K562 (cell line): Measurements from ENCODE around the gene ZNF814. TPM values are rescaled to one million over a fixed set of nuclear protein-coding genes. Genes with fewer than 3 reads are reported as not detected.
A peak's percentile ranks its signal among the peaks of the same experiment; 100 is the strongest.
"Not testable (repeated sequence)": the region's sequence is repeated elsewhere in the genome, so short reads cannot be mapped to it uniquely, and the experiment has no call there.

ENCODE experiments used
- ATAC-seq: fragments of 200-7000 bp; cut with Tn5 transposase; 3 replicates; pipeline ENCODE4 v1.9.1; 2020; ENCODE audit warnings: moderate library complexity
- BruUV-seq: library from RNA; stranded (reverse); fragments of 400-500 nt; replicated peaks from 2 replicates; lab custom pipeline; 2021; lab: Mats Ljungman, UMichigan
- CTCF ChIA-PET: fragments of 300-600 bp; formaldehyde crosslinking; extraction: SDS; loops from one replicate; lab custom pipeline; 2021; ENCODE audit warnings: low intra/inter-chr PET ratio; lab: Yijun Ruan, JAX
- POLR2A ChIA-PET: fragments of 300-600, 350-650 bp; sonication (Branson Sonifier 250); formaldehyde crosslinking; extraction: SDS; loops from one replicate; lab custom pipeline; 2021; ENCODE audit warnings: antibody characterized with exemption, inconsistent platforms; lab: Yijun Ruan, JAX
- DNase-seq, 4 experiments: peaks; one replicate each; pipeline versions ENCODE4 v3.0.0 to v3.0.0-alpha.2; 2011 to 2018; ENCODE audit warnings: low spot score in 3 of 4, mixed read lengths in 3 of 4; ENCODE audit errors: extremely low read depth in 1 of 4
- FAIRE-seq: peaks from 2 replicates; lab custom pipeline; 2011; peaks lifted over from hg19 to GRCh38; lab: Jason Lieb, UNC
- H2AFZ ChIP-seq: 2 replicates; pipeline ENCODE4 v1.6.0; 2011; ENCODE audit warnings: low read depth, low read length, control low read depth, inconsistent platforms
- H3K27ac ChIP-seq: fragments of 200-600 bp; 3 replicates; pipeline ENCODE4 v1.8.0; 2011; ENCODE audit warnings: low read depth, mild to moderate bottlenecking, control low read depth, inconsistent platforms, low read length, moderate library complexity, mixed read lengths; ENCODE audit errors: extremely low read depth
- H3K27me3 ChIP-seq, 2 experiments: fragments of 300-600 bp in 1 of 2; 2 replicates in 1 of 2; 3 replicates in 1 of 2; pipeline versions ENCODE4 v1.6.0 to v1.8.0; 2011; ENCODE audit warnings: inconsistent platforms in 2 of 2, low read length in 2 of 2, mild to moderate bottlenecking in 1 of 2, mixed read lengths in 1 of 2, moderate library complexity in 1 of 2; ENCODE audit not compliant: control insufficient read depth in 2 of 2, insufficient read depth in 2 of 2
- H3K36me3 ChIP-seq: fragments of 300-600 bp; 3 replicates; pipeline ENCODE4 v1.8.0; 2011; ENCODE audit warnings: mild to moderate bottlenecking, low read length, inconsistent platforms; ENCODE audit not compliant: control insufficient read depth, insufficient read depth
- H3K4me1 ChIP-seq, 2 experiments: fragments of 200-600 bp in 1 of 2; replicated peaks in 1 of 2; 2 replicates in 1 of 2; 3 replicates in 1 of 2; pipeline versions ENCODE4 v1.5.1 to v1.8.0; 2011; ENCODE audit warnings: inconsistent platforms in 2 of 2, low read length in 2 of 2, mild to moderate bottlenecking in 1 of 2, mixed read lengths in 1 of 2, moderate library complexity in 1 of 2; ENCODE audit not compliant: control insufficient read depth in 2 of 2, insufficient read depth in 2 of 2
- H3K4me2 ChIP-seq: 2 replicates; pipeline ENCODE4 v1.6.1; 2011; ENCODE audit warnings: low read length, control low read depth, inconsistent platforms, mixed read lengths; ENCODE audit not compliant: insufficient read depth
- H3K4me3 ChIP-seq: fragments of 200-600 bp; sonication (generic), shearing (Covaris generic); 2 replicates; pipeline ENCODE4 v1.5.1; 2016; ENCODE audit warnings: control low read depth, inconsistent platforms
- H3K79me2 ChIP-seq: fragments of 200-600 bp; 3 replicates; pipeline ENCODE4 v1.8.0; 2011; ENCODE audit warnings: low read length, inconsistent platforms; ENCODE audit not compliant: control insufficient read depth, insufficient read depth
- H3K9ac ChIP-seq, 2 experiments: 2 replicates each; pipeline versions ENCODE4 v1.6.0 to v1.6.1; 2011; ENCODE audit warnings: low read depth in 2 of 2, low read length in 2 of 2, control low read depth in 1 of 2, inconsistent platforms in 1 of 2, mild to moderate bottlenecking in 1 of 2, mixed read lengths in 1 of 2; ENCODE audit not compliant: insufficient read depth in 1 of 2
- H3K9me1 ChIP-seq: one replicate; pipeline ENCODE4 v1.6.0; 2011; ENCODE audit warnings: inconsistent platforms, mild to moderate bottlenecking, low read length, moderate library complexity; ENCODE audit not compliant: control insufficient read depth, insufficient read depth
- H3K9me3 ChIP-seq: replicated peaks from 2 replicates; pipeline ENCODE4 v1.5.1; 2011; ENCODE audit warnings: low read depth, low read length, inconsistent platforms; ENCODE audit not compliant: control insufficient read depth, insufficient read depth
- H4K20me1 ChIP-seq: replicated peaks from 2 replicates; pipeline ENCODE4 v1.6.1; 2011; ENCODE audit warnings: low read length, inconsistent platforms, mixed read lengths; ENCODE audit not compliant: control insufficient read depth, insufficient read depth
- MAX ChIP-seq: sonication (generic); formaldehyde crosslinking; IDR thresholded peaks from 2 replicates; pipeline ENCODE4 v1.9.0; 2022; ENCODE audit warnings: mild to moderate bottlenecking, missing genetic modification reagents
- MGA ChIP-seq: fragments of 450-650 bp; IDR thresholded peaks from 2 replicates; pipeline ENCODE4 v1.6.1; 2016; ENCODE audit warnings: mild to moderate bottlenecking, moderate library complexity
- ZBTB49 ChIP-seq: sonication (generic); formaldehyde crosslinking; IDR thresholded peaks from 2 replicates; pipeline ENCODE4 v1.8.0; 2022; ENCODE audit warnings: missing genetic modification reagents, mild to moderate bottlenecking, borderline replicate concordance
- WGBS: fragments of 100-300 bp; shearing (Covaris generic); methylation state at CpG from one replicate; pipeline ENCODE4 v1.1.6; 2016; ENCODE audit warnings: low coverage, mixed read lengths; ENCODE audit not compliant: insufficient coverage; ENCODE audit errors: missing lambda C conversion rate; 5-methylcytosine and 5-hydroxymethylcytosine counted together
- in situ Hi-C: fragments of 300-500 bp; cut with MboI; formaldehyde crosslinking; loops from 4 replicates; pipeline ENCODE4 v1.15.0; 2018; ENCODE audit warnings: inconsistent platforms, mixed read lengths
- intact Hi-C: fragments of 100-400 bp; cut with micrococcal nuclease; formaldehyde crosslinking; loops from 2 replicates; pipeline ENCODE4 v1.14.2; 2022
- polyA plus RNA-seq, 8 experiments: library from polyadenylated mRNA; depleted of rRNA in 4 of 8; stranded (reverse) in 5 of 8; unstranded in 3 of 8; fragments of >200 nt; fragmentation: Nextera tagmentation in 2 of 8; fragmentation: Illumina TruSeq in 1 of 8; extraction: Ambion mirVana in 2 of 8; extraction: Trizol in 1 of 8; gene quantifications; 2 replicates each; pipeline versions ENCODE4 v1.2.1 to v1.2.3, GENCODE V29; 2011 to 2014; ENCODE audit warnings: inconsistent platforms in 1 of 8, missing spikeins in 1 of 8
- total RNA-seq, 7 experiments: library from RNA; depleted of rRNA in 6 of 7; stranded (reverse); fragments of >200 nt in 6 of 7; fragmentation: Illumina TruSeq in 2 of 7; extraction: Trizol in 2 of 7; gene quantifications; 2 replicates each; pipeline versions ENCODE4 v1.2.1 to v1.2.3, GENCODE V29; 2011 to 2021; ENCODE audit warnings: low replicate concordance in 1 of 7

ZNF814 gene
- total and polyA plus RNA-seq, 9 of the 15 experiments (the other 6 are each of a cell fraction or from before 2014, with no cell fraction given): 0.42 to 3.5 (median 1.9) TPM

- TF ChIP-seq MGA (no peak), MAX (no peak), ZBTB49 (CRISPR knock-in tag) (no peak)
Observed at GRCh38 chr19:57841122-57841763, 47.6 kb downstream of the ZNF814 start (continued).

- BruUV-seq, H3K4me1 ChIP-seq, H3K9me1 ChIP-seq, CTCF ChIA-PET, intact Hi-C loops, H2AFZ ChIP-seq, H3K27me3 ChIP-seq, ATAC-seq, in situ Hi-C loops, H4K20me1 ChIP-seq, H3K9me3 ChIP-seq, H3K27ac ChIP-seq, H3K4me2 ChIP-seq, H3K9ac ChIP-seq, H3K4me3 ChIP-seq, POLR2A ChIA-PET, DNase-seq: not testable (repeated sequence)
- H3K79me2 ChIP-seq: peaks cover 22% of the 10 kb centered on the region
- peaks cover 54% of the 10 kb centered on the region; the same call in 1 of the 3 replicates for H3K36me3 ChIP-seq
- FAIRE-seq: peak; percentile 65
- 92% methylated on average over 3 of the region's 5 CpGs for WGBS
Observed at GRCh38 chr19:57838622-57839191, 50.1 kb downstream of the ZNF814 start.
